ENCODE measurements around the gene RBM47. TPM values are rescaled to one million over a fixed set of nuclear protein-coding genes. Genes with fewer than 3 reads are reported as not detected.
"Not testable (repeated sequence)": the region's sequence is repeated elsewhere in the genome, so short reads cannot be mapped to it uniquely, and the experiment has no call there.

Gene RBM47
- total RNA-seq, 2 experiments from 2014 or later = 0.60 to 0.66 TPM

GRCh38 chr4:40570348-40571077 is 59.2 kb downstream of the RBM47 start:
- no peaks in the 10 kb centered on the region for H3K36me3 Mint-ChIP-seq (ENCODE audit: low read depth)
- CTCF ChIA-PET = no interaction called here
- H3K27ac Mint-ChIP-seq = no peak overlapping the region
- POLR2A ChIA-PET = no interaction called here
- peaks cover 2% of the 10 kb centered on the region for H3K27me3 Mint-ChIP-seq (ENCODE audit: low read depth)
- DNase-seq = no peak
- H3K9me3 Mint-ChIP-seq (ENCODE audit: insufficient read depth) = no peaks in the 10 kb centered on the region
- peaks cover 8% of the 10 kb centered on the region for H3K4me1 Mint-ChIP-seq (ENCODE audit: low read depth)
- no peak for ATAC-seq
- no peak overlapping the region for H3K4me3 Mint-ChIP-seq

- Mint-ChIP-seq H3K27me3 (ENCODE audit: low read depth) (no peaks in the 10 kb centered on the region), H3K4me3 (no peak overlapping the region), H3K9me3 (ENCODE audit: insufficient read depth) (no peaks in the 10 kb centered on the region), H3K36me3 (ENCODE audit: low read depth) (no peaks in the 10 kb centered on the region), H3K4me1 (ENCODE audit: low read depth) (peaks cover 14% of the 10 kb centered on the region), H3K27ac (no peak overlapping the region)
- ChIA-PET POLR2A (no interaction called here), CTCF (interaction anchor here (1.0 kb wide), 1 partner anchor 240 kb away, joined by 4 read pairs; no protein-coding TSS in a partner anchor)
- DNase-seq (no peak), ATAC-seq (no peak)
Measured at GRCh38 chr4:40564815-40565483, 64.7 kb downstream of the RBM47 start.

- ATAC-seq = no peak
- no peak for DNase-seq
Measured at GRCh38 chr4:40564004-40564403, 65.7 kb downstream of the RBM47 start.

GRCh38 chr4:40563401-40563800 is 66.3 kb downstream of the RBM47 start:
- no peak overlapping the region for H3K4me3 Mint-ChIP-seq
- CTCF ChIA-PET = no interaction called here
- H3K27ac Mint-ChIP-seq = no peak overlapping the region
- DNase-seq (no peak), ATAC-seq (no peak)
- no peaks in the 10 kb centered on the region for H3K9me3 Mint-ChIP-seq (ENCODE audit: insufficient read depth)
- peaks cover 24% of the 10 kb centered on the region for H3K4me1 Mint-ChIP-seq (ENCODE audit: low read depth)
- H3K27me3 Mint-ChIP-seq (ENCODE audit: low read depth) = no peaks in the 10 kb centered on the region
- no peaks in the 10 kb centered on the region for H3K36me3 Mint-ChIP-seq (ENCODE audit: low read depth)
- POLR2A ChIA-PET = no interaction called here

More at GRCh38 chr4:40564004-40564403, 65.7 kb downstream of the RBM47 start:
- no peaks in the 10 kb centered on the region for H3K27me3 Mint-ChIP-seq (ENCODE audit: low read depth)
- no peaks in the 10 kb centered on the region for H3K36me3 Mint-ChIP-seq (ENCODE audit: low read depth)
- ChIA-PET POLR2A (no interaction called here), CTCF (interaction anchor here (1.0 kb wide), 1 partner anchor 239 kb away, joined by 4 read pairs; no protein-coding TSS in a partner anchor)
- no peaks in the 10 kb centered on the region for H3K9me3 Mint-ChIP-seq (ENCODE audit: insufficient read depth)
- H3K4me3 Mint-ChIP-seq = no peak overlapping the region
- no peak overlapping the region for H3K27ac Mint-ChIP-seq
- H3K4me1 Mint-ChIP-seq (ENCODE audit: low read depth) = peaks cover 22% of the 10 kb centered on the region

- Mint-ChIP-seq H3K36me3 (ENCODE audit: low read depth) (no peaks in the 10 kb centered on the region), H3K27ac (no peak overlapping the region), H3K27me3 (ENCODE audit: low read depth) (no peaks in the 10 kb centered on the region), H3K9me3 (ENCODE audit: insufficient read depth) (no peaks in the 10 kb centered on the region), H3K4me1 (ENCODE audit: low read depth) (peaks cover 24% of the 10 kb centered on the region), H3K4me3 (no peak overlapping the region)
- DNase-seq (no peak), ATAC-seq (no peak)
- CTCF ChIA-PET = no interaction called here
- POLR2A ChIA-PET = no interaction called here
Measured at GRCh38 chr4:40562681-40563080, 67.0 kb downstream of the RBM47 start.

- ATAC-seq (no peak), DNase-seq (no peak)
- Mint-ChIP-seq H3K4me3 (no peak overlapping the region), H3K4me1 (ENCODE audit: low read depth) (peaks cover 24% of the 10 kb centered on the region), H3K27me3 (ENCODE audit: low read depth) (no peaks in the 10 kb centered on the region), H3K36me3 (ENCODE audit: low read depth) (no peaks in the 10 kb centered on the region), H3K9me3 (ENCODE audit: insufficient read depth) (no peaks in the 10 kb centered on the region), H3K27ac (no peak overlapping the region)
- POLR2A ChIA-PET = no interaction called here
- CTCF ChIA-PET = no interaction called here
Measured at GRCh38 chr4:40562208-40562607, 67.5 kb downstream of the RBM47 start.

GRCh38 chr4:40561543-40562177 is 68.0 kb downstream of the RBM47 start:
- H3K27me3 Mint-ChIP-seq (ENCODE audit: low read depth); ATAC-seq; H3K36me3 Mint-ChIP-seq (ENCODE audit: low read depth); DNase-seq; CTCF ChIA-PET; H3K27ac Mint-ChIP-seq; H3K4me3 Mint-ChIP-seq; H3K9me3 Mint-ChIP-seq (ENCODE audit: insufficient read depth); POLR2A ChIA-PET: not testable (repeated sequence)
- peaks cover 24% of the 10 kb centered on the region for H3K4me1 Mint-ChIP-seq (ENCODE audit: low read depth)

- ATAC-seq = no peak
- Mint-ChIP-seq H3K27me3 (ENCODE audit: low read depth) (no peaks in the 10 kb centered on the region), H3K36me3 (ENCODE audit: low read depth) (no peaks in the 10 kb centered on the region)
Measured at GRCh38 chr4:40559585-40560465, 69.8 kb downstream of the RBM47 start.

GRCh38 chr4:40557736-40558135 is 71.9 kb downstream of the RBM47 start:
- Mint-ChIP-seq H3K9me3 (ENCODE audit: insufficient read depth) (no peaks in the 10 kb centered on the region), H3K27me3 (ENCODE audit: low read depth) (no peaks in the 10 kb centered on the region), H3K27ac (no peak overlapping the region), H3K36me3 (ENCODE audit: low read depth) (no peaks in the 10 kb centered on the region), H3K4me3 (no peak overlapping the region), H3K4me1 (ENCODE audit: low read depth) (peaks cover 25% of the 10 kb centered on the region)
- DNase-seq = no peak
- ChIA-PET CTCF (no interaction called here), POLR2A (no interaction called here)
- ATAC-seq = no peak

More at GRCh38 chr4:40559585-40560465, 69.8 kb downstream of the RBM47 start:
- Mint-ChIP-seq H3K27ac (no peak overlapping the region), H3K4me3 (no peak overlapping the region), H3K4me1 (ENCODE audit: low read depth) (peaks cover 24% of the 10 kb centered on the region), H3K9me3 (ENCODE audit: insufficient read depth) (no peaks in the 10 kb centered on the region)
- POLR2A ChIA-PET = no interaction called here
- DNase-seq = no peak
- CTCF ChIA-PET = no interaction called here

GRCh38 chr4:40555176-40555900 is 74.3 kb downstream of the RBM47 start:
- ChIA-PET CTCF (no interaction called here), POLR2A (no interaction called here)
- Mint-ChIP-seq H3K4me1 (ENCODE audit: low read depth) (peaks cover 44% of the 10 kb centered on the region), H3K36me3 (ENCODE audit: low read depth) (no peaks in the 10 kb centered on the region), H3K27ac (no peak overlapping the region), H3K27me3 (ENCODE audit: low read depth) (no peaks in the 10 kb centered on the region), H3K9me3 (ENCODE audit: insufficient read depth) (no peaks in the 10 kb centered on the region), H3K4me3 (no peak overlapping the region)
- DNase-seq = no peak
- ATAC-seq = no peak

GRCh38 chr4:40554641-40555040 is 75.0 kb downstream of the RBM47 start:
- H3K27me3 Mint-ChIP-seq (ENCODE audit: low read depth); DNase-seq; H3K36me3 Mint-ChIP-seq (ENCODE audit: low read depth); POLR2A ChIA-PET; CTCF ChIA-PET; ATAC-seq; H3K9me3 Mint-ChIP-seq (ENCODE audit: insufficient read depth); H3K4me3 Mint-ChIP-seq; H3K27ac Mint-ChIP-seq: not testable (repeated sequence)
- peaks cover 41% of the 10 kb centered on the region for H3K4me1 Mint-ChIP-seq (ENCODE audit: low read depth)

Measured in activated CD8-positive, alpha-beta T cell treated with anti-CD3 and anti-CD28 coated beads, Interleukin-2, amount 10 ng/mL, durations not matched to agents 7 days and 5 days (primary cell).